NCI-H187 treated with DMSO at 0.1 percent for 48 hours (cell line): Measurements from ENCODE around the gene ADGRG6.
"Not testable (repeated sequence)": the region's sequence is repeated elsewhere in the genome, so short reads cannot be mapped to it uniquely, and the experiment has no call there.

Experiments used
- DNase-seq: peaks from one replicate; lab custom pipeline; 2025; lab: John Stamatoyannopoulos, UW

ADGRG6 gene

GRCh38 chr6:142446168-142446567 is 144.4 kb downstream of the ADGRG6 start:
- no peak for DNase-seq

- no peak for DNase-seq
Measured at GRCh38 chr6:142446576-142446975, 144.8 kb downstream of the ADGRG6 start.

DNA sequence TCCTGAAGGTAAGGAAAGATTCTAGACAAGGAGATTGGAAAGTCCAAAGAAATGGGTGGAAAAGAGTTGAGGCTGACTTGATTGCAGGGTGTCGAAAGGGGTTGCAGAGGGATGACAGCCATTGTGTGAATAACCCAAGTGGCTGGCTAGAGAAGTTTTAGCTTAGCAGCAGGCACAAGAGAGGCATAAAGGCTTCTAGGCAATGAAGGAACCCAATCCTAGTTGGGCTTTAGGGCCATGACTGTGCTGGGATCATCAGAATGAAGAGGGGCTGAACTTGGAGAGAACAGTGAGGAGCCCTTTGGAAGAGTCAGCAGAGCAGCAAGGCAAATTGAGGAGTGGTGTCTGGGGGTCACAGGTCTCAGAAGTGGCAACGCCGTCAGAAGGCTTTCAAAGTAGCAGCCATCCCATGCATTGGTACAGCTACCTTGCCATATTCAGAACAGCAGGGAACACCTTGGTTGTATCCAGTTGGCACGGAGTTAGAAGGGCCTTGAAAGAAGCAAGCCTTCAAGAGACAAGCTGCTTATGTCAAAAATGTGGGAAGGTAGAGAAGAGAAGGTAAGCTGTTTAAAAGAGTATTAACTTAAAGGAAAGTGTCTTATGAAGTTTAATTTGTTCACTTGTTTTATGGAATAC is 146.4 kb downstream of the ADGRG6 start:
- no peak for DNase-seq

DNA sequence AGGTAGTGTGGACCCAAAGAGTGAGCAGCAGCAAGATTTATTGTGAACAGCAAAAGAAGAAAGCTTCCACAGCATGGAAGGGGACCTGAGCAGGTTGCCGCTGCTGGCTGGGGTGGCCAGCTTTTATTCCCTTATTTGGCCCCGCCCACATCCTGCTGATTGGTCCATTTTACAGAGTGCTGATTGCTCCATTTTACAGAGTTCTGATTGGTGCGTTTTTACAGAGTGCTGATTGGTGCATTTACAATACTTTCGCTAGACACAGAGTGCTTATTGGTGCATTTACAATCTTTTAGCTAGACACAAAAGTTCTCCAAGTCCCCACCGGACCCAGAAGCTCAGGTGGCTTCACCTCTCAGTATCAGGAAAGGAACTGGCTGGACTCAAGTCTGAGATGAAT is 149.0 kb downstream of the ADGRG6 start:
- DNase-seq, result not testable (repeated sequence)

GRCh38 chr6:142452993-142453392 is 151.2 kb downstream of the ADGRG6 start:
- DNase-seq, result no peak

DNA sequence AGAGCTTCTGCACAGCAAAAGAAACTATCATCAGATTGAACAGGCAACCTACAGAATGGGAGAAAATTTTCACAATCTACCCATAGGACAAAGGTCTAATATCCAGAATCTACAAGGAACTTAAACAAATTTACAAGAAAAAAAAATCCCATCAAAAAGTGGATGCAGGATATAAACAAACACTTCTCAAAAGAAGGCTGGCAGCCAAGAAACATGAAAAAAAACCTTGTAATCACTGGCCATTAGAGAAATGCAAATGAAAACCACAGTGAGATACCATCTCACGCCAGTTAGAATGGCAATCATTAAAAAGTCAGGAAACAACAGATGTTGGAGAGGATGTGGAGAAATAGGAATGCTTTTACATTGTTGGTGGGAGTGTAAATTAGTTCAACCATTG is 152.4 kb downstream of the ADGRG6 start:
- not testable (repeated sequence) for DNase-seq

- not testable (repeated sequence) for DNase-seq
Measured at GRCh38 chr6:142454848-142455247, 153.0 kb downstream of the ADGRG6 start.

DNA sequence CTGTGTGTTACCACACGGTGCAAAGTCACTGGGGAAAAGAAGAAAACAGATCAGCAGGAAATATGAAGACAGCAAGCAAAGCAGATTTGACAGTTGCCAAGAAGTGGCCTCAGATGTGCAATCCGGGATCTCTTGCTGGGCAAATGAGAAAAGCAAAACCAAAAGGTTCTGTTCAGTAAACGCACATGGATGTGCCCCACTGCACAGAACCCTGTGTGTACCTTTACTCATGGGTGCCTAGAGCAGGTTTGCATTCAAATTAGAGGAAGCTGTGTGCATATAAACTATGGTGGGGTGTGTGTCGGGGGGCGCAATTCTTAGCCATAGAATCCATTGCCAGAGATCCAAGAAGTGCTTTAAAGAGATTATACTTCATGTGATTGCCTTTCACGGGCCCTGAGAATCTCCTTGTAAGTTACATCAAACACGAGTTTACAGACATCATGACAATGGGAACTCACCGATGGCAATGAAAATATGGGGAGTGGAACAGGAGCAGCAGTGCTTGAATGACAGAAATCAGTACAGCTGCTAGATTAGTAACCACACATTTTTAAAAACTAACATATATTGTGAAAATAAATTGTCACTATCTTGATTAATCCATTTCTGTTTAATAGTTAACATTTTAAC is 154.3 kb downstream of the ADGRG6 start:
- DNase-seq, result no peak

DNA sequence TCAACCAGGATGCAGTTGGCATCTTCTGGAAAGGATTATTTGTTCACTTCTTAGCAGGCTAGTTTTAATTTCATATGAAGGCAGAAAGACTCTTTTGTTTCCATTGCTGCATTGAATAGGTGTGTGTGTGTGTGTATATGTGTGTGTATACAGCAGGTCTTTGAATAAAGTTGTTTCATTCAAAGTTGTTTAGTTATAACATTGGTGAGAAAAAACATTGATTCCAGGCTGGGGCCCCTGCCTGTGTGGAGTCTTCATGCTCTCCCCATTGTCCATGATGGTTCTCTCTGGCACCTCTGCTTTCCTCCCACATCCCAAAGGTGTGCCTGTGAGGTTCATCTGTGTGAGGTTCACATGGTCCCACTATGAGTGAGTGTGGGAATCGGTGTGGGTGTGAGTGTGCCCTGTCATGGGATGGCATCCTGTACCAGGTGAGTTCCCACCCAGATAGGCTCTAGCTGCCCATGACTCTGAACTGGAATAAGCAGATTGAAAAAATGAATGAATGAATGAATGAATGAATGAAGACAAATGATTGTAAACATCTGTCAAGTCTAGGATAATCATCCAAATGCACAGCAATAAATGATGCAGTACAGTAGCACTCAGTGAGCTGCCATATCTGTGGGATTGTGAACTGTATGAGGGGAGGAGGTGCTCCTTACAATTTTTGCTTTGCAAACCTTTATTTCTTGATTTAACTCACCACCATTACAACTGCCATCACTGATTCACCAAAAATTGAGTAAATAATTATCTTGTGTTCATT is 156.0 kb downstream of the ADGRG6 start:
- DNase-seq, result no peak

DNA sequence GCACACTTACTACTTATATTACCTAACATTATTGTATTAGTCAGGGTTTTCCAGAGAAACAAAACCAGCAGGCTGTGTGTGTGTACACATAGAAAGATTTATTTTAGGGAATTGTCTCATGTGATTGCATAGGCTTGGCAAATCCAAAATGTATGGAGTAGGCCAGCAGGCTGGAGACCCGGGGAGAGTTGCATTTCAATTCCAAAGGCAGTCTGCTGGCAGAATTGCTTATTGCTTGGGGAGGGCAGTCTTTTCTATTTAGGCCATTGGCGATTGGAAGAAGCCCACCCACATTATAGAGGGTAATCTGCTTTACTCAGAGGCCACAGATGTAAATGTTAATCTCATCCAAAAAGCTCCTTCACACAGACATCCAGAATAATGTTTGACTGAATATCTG is 157.0 kb downstream of the ADGRG6 start:
- no peak for DNase-seq

GRCh38 chr6:142459271-142459670 is 157.5 kb downstream of the ADGRG6 start:
- no peak for DNase-seq

GRCh38 chr6:142462260-142462659 is 160.5 kb downstream of the ADGRG6 start:
- no peak for DNase-seq

DNA sequence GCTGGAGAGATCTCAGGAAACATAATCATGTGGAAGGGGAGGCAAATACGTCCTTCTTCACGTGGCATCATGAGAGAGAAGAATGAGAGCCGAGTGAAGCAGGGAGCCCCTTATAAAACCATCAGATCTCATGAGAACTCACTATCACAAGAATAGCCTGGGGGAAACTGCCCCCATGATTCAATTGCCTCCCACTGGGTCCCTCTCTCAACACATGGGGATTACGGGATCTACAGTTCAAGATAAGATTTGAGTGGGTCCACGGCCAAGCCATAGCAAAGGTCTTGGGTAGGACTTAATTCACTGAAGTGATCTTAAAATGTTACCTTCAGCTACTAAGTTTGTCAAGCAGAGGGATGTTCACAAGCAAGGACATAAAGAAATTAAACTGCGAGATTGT is 162.2 kb downstream of the ADGRG6 start:
- DNase-seq, result no peak

GRCh38 chr6:142469220-142469619 is 167.4 kb downstream of the ADGRG6 start:
- no peak for DNase-seq

GRCh38 chr6:142470421-142470820 is 168.6 kb downstream of the ADGRG6 start:
- DNase-seq, result no peak

DNA sequence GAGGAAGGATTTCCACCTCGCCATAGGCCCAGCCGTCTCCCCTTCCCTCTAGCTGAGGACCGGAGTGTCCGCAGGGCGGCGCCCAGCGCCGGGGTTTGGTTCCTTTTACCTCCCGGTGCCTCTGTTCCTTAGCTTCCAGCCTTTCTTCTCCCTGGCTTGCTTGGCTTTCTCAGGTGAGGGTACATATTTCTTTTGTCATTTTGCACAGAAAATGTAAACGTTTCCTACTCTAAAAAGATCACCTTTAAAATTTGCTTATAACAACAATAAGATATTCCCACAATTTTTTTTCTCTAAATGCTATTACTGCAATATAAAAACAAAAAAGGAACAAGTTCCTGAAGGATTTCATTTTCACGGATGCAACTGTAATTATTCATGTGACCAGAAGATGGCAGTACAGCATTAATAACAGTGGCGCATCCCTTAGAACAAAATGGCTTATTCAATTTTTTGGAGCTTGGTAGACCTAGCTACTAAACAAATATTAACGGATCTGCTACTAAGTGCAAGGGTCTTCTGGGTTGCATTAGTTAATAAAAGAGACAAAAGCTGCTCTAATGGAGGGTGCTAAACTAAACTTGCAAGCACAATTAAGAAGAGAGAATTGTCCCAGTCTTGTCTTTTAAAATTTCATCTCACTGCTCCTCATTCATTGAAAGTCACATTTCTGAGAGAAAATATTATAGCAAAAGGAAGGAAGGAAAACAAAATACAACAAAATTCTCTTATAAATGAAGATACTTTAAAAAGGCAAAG is 172.9 kb downstream of the ADGRG6 start:
- DNase-seq, result no peak

DNA sequence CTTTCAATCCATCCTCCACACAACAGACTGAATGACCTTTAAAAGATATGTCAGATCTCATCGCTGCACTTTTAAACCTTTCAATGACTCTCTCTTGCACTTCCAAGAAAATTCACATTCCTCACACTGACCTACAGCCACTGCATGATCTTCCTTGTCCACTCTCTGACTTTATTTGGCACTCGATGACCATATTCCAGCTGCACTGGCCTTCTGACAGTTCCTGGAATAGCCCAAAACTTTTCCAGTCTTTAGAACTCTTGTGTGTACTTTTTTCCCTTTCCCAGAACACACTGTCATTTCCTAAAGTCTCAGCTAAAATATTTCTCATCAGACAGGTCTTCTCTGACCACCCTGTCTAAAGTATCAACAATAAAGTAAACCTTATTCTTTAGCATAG is 174.6 kb downstream of the ADGRG6 start:
- DNase-seq, result no peak

- no peak for DNase-seq
Measured at GRCh38 chr6:142478117-142478516, 176.3 kb downstream of the ADGRG6 start.

DNA sequence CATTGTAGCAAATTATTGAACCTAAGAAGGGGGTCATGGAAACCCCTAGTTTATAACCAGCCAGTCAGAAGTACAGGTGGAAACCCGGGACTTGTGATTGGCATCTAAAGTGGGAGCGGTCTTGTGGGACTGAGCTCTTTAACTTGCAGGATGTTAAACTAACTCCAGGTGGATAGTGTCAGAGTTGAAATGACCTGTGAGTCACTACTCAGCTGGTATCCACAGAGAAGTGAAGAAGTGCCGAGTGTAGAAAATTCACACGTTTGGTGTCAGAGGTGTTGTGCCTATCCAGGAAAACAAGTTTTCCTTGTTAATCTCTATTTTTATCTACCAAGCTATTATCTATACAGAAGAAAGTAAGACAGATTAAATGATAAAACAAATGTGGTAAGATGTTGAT is 179.7 kb downstream of the ADGRG6 start:
- DNase-seq, result no peak

DNA sequence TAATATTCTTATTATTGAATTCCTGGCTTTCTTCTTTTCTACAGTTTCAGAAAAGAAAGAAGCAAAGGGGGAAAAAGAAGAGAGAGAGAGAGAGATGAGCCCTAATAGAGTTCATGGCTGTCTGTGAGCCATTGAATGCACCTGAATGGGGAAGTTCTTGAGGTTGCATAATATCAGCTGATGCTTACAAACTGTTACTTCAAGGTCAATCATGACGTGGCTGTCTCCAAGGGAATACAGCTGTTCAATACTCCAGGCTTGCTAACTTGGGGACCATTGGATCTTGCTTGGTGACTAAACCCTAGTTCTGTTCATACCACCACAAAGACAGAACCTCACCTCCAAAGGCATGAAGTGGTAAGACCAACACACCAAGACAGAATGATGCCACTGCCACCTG is 180.4 kb downstream of the ADGRG6 start:
- no peak for DNase-seq

DNA sequence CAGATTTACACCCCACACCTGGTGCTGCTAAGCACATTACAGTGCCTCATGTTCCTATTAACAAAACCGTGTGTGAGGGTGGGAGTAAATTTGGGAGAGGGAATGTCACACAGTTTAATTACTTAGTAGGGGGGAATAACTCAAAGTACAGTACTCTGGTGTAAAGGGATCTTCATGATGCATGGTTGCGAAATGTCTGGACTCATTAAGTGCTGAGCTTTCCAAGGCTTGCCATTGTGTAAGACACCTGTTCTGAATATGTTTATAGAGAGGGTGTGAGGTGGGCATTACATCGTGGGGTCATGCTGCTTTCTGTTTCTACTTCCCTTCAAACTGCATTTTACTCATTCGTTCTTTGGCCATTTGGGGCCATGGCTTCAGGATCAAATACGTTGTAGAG is 181.2 kb downstream of the ADGRG6 start:
- DNase-seq, result no peak

DNA sequence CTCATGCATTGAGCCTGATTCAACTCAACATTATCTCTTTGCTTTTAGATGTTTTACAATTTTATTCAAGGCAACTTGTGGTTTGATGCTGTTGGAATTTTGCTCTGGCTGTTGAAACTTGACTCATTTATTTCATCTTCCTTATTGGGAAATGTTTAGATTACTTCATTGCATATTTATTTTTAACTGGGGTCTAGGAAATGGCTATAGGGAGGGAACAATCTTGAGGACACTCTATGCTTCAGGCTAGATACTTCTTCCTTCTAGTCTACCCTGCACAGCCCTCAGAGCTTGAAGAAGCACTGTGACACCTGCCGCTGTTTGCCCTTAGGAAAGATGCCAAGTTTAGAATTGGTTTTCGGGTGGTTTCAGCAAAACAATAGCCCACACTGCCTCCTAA is 183.4 kb downstream of the ADGRG6 start:
- no peak for DNase-seq
